GM19328 (cell line): ENCODE results near the gene MCOLN1.
A peak's percentile ranks its signal among the peaks of the same experiment; 100 is the strongest.

ENCODE experiments used
- ATAC-seq: cut with Tn5 transposase; IDR thresholded peaks from one replicate; pipeline ENCODE4 v1.9.1; 2021; ENCODE audit warnings: mild to moderate bottlenecking, moderate library complexity; ENCODE audit not compliant: unreplicated experiment

The MCOLN1 gene

GRCh38 chr19:7522072-7522922 is at the start of gene MCOLN1:
TSS of gene MCOLN1 (plus strand) at chr19:7522624. CDS start at chr19:7522751, 127 bp downstream.
- peak; percentile 83 for ATAC-seq

- ATAC-seq = no peak
Observed at GRCh38 chr19:7475665-7476064, 46.8 kb upstream of the MCOLN1 start.

- ATAC-seq = no peak
Observed at GRCh38 chr19:7476241-7476640, 46.2 kb upstream of the MCOLN1 start.

- no peak for ATAC-seq
Observed at GRCh38 chr19:7476777-7477494, 45.5 kb upstream of the MCOLN1 start.

- no peak for ATAC-seq
Observed at GRCh38 chr19:7477758-7478157, 44.7 kb upstream of the MCOLN1 start.

GRCh38 chr19:7478173-7478842 is 44.1 kb upstream of the MCOLN1 start:
- ATAC-seq = no peak

- no peak for ATAC-seq
Observed at GRCh38 chr19:7478843-7479227, 43.6 kb upstream of the MCOLN1 start.

- ATAC-seq = no peak
Observed at GRCh38 chr19:7480222-7480969, 42.0 kb upstream of the MCOLN1 start.

GRCh38 chr19:7480970-7481255 is 41.5 kb upstream of the MCOLN1 start:
- no peak for ATAC-seq

GRCh38 chr19:7482584-7483439 is 39.6 kb upstream of the MCOLN1 start:
- no peak for ATAC-seq

- no peak for ATAC-seq
Observed at GRCh38 chr19:7483720-7484201, 38.7 kb upstream of the MCOLN1 start.

GRCh38 chr19:7486923-7487322 is 35.5 kb upstream of the MCOLN1 start:
- ATAC-seq = no peak

- ATAC-seq = no peak
Observed at GRCh38 chr19:7488736-7489353, 33.6 kb upstream of the MCOLN1 start, which contains the start of gene PEX11G. TSS of gene PEX11G (minus strand) at chr19:7489035. CDS start at chr19:7489010, 25 bp downstream.

- ATAC-seq = no peak
Observed at GRCh38 chr19:7489609-7490044, 32.8 kb upstream of the MCOLN1 start.

- no peak for ATAC-seq
Observed at GRCh38 chr19:7492142-7492541, 30.3 kb upstream of the MCOLN1 start.

GRCh38 chr19:7492558-7492957 is 29.9 kb upstream of the MCOLN1 start:
- ATAC-seq = no peak

GRCh38 chr19:7494416-7495098 is 27.9 kb upstream of the MCOLN1 start:
- no peak for ATAC-seq

- no peak for ATAC-seq
Observed at GRCh38 chr19:7497292-7497691, 25.1 kb upstream of the MCOLN1 start.
